GM18505 (cell line): ENCODE measurements around the gene SHISAL1.

ENCODE experiments used
- ATAC-seq: cut with Tn5 transposase; IDR thresholded peaks from one replicate; pipeline ENCODE4 v1.9.1; 2021; ENCODE audit not compliant: unreplicated experiment
- POLR2A ChIP-seq: IDR thresholded peaks from 4 replicates; pipeline ENCODE4 v1.6.1; 2011; ENCODE audit warnings: borderline replicate concordance; ENCODE audit not compliant: insufficient read depth, insufficient read length; ENCODE audit errors: extremely low read depth

Gene SHISAL1

GRCh38 chr22:44312766-44313165 is at the start of gene SHISAL1:
Gene SHISAL1, minus strand, starts transcription at chr22:44312951. Its CDS starts 12,006 bp downstream, at chr22:44300945.
- no peak for ATAC-seq
- TF ChIP-seq POLR2A, result no peak

- ATAC-seq, result no peak
- no peak for TF ChIP-seq POLR2A
Observed at GRCh38 chr22:44361391-44362126, 48.8 kb upstream of the SHISAL1 start.

GRCh38 chr22:44360668-44361381 is 48.1 kb upstream of the SHISAL1 start:
- ATAC-seq, result no peak
- TF ChIP-seq POLR2A, result no peak

DNA sequence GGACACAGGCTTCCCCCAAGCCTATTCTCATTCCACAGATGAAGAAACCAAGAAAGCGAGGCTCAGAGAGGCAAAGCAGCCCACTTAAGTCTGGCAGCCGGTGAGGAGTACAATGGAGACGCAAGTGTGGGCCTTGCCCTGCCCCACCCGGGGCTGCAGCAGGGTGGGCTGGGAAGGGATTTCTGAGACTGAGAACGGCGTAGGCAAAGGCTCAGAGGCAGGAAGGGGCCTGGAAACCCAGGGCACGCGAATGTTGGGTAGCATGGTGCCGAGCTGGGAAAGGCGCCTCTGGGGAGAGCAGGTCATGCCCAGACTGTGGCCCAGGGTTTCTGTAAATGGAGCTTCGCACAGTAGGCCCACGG is 47.5 kb upstream of the SHISAL1 start:
- ATAC-seq, result no peak
- TF ChIP-seq POLR2A, result no peak

- ATAC-seq, result no peak
- TF ChIP-seq POLR2A, result no peak
Observed at GRCh38 chr22:44359496-44360110, 46.9 kb upstream of the SHISAL1 start.

- ATAC-seq, result no peak
- TF ChIP-seq POLR2A, result no peak
Observed at GRCh38 chr22:44358709-44359440, 46.1 kb upstream of the SHISAL1 start.

GRCh38 chr22:44357966-44358465 is 45.3 kb upstream of the SHISAL1 start:
- TF ChIP-seq POLR2A, result no peak

DNA sequence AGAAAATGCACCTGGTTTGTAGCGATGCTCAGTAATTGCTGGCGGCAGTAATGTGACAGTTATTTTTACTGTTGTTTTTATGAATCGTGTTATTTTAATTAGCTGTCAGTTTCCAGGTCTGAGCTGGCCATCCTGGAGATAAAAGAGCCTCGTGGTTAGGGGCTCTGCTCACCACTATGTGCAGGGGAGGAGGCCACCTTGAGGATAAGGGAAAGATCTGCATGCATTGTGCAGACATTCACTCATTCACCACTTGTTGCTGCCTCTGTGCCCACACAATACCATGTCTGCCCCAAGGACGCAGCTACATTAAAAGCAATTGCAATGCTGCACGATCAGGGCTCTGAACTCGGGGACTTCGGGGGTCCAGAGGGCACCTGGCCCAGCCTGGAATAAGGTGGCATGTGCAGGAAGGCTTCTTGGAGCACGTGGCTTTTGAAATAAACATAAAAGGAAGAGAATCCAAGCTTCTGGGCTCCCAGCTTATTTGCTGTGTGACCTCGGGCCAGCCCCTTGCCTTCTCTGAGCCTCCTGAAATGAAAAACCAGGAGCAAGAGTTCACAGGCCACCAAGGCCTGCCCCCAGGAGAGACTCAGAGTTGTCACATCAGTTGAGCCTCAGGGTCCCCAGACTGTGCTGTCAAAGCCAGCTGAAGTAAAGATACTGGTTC is 44.7 kb upstream of the SHISAL1 start:
- no peak for ATAC-seq
- TF ChIP-seq POLR2A, result no peak

More at GRCh38 chr22:44357966-44358465, 45.3 kb upstream of the SHISAL1 start:
- no peak for ATAC-seq

- ATAC-seq, result no peak
- TF ChIP-seq POLR2A, result no peak
Observed at GRCh38 chr22:44355716-44356070, 42.9 kb upstream of the SHISAL1 start.

GRCh38 chr22:44354288-44354687 is 41.5 kb upstream of the SHISAL1 start:
- no peak for TF ChIP-seq POLR2A
- no peak for ATAC-seq

DNA sequence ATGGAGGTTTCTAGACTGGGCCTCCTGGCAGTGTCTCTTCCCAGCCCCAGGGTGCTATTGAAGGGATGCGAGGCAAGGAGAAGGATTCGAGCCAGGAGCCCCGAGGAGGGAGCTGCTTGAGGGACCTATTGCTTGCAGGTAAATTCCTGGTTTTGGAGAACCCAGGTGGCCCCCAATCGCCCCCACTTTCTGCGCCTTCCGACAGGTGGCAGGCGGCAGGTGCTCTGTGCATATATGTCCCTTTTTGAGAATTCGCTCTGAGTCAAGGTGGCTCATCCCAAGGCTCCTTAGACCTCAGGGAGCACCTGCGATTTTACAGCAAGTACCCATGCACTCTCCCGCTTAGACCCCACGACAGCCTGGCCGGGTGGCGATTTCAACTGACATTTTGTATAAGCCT is 40.3 kb upstream of the SHISAL1 start:
- TF ChIP-seq POLR2A, result no peak
- ATAC-seq, result no peak

DNA sequence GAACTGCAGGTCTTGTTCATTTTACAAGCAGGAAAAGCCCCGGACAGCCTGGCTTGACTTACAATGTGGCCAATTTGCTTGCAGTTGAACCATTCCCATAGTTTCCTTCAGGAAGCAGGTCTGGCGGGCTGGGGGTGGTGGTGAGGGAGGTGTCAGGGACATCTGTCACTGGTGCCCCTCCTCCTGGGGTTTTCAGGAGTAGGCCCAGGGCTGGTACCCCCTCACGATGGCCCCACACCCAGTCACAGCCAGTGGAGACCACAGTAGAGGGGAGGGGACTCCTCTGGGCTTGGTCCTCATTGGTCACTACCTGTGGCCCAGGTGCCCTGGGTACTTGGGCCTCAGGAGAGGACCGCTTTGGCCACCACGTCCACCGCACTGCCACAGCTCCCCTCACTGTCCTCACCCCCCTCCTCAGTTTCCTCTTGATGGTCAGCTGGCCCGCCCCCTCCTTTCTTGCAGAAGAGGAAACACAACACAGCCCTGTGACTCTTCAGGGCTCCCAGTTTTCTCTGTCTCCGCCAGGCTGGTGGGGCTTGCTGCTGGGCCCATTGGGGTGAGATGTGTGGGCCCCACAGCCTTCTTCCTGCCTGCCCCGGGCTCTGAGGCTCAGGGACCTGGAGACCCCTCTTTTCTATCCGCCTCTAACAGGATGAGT is 39.8 kb upstream of the SHISAL1 start:
- ATAC-seq, result no peak
- no peak for TF ChIP-seq POLR2A
